GM21528 (cell line): ENCODE data around the gene CAMKMT.
A peak's percentile ranks its signal among the peaks of the same experiment; 100 is the strongest.

Experiments
- ATAC-seq: cut with Tn5 transposase; IDR thresholded peaks from one replicate; pipeline ENCODE4 v1.9.1; 2021; ENCODE audit warnings: mild to moderate bottlenecking, moderate library complexity; ENCODE audit not compliant: unreplicated experiment, low FRiP score

Gene CAMKMT

DNA sequence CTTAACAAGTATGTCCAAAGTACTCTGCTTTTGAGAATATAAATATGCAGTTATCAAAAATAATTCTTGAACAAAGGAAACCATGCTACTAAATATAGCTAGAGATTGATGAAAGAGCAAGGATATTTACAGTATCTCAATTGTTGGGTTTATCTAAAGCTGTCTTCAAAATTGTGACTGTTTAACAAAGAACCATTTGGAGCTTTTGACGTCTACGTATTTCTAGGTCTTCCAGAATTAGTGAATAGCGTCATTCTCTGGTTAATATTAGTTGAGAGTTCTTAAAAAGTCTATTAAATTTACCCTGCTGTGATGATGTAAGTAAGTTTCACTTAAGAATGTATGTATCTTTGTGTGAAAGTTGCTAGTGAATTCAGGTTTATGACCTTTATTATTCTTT is 356.7 kb downstream of the CAMKMT start:
- ATAC-seq: no peak

DNA sequence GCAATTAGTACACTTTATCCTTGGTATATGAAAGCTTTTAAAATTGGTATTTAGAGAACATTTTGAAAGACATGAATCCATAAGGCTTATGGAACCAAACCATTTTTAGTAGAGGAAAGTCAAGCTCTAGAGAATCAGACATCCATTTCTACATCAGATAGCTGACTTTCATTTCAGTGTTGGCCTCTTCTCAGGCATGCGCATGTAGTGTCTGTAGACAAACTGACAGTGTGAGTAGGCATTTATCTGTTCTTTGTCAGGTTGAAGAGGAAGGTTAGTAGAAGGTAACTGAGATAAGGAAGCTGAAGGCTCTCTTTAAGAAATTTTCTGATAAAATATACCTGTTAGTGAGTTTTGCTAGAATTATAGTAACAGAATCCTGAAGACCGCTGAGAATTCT is 357.8 kb downstream of the CAMKMT start:
- ATAC-seq: no peak

DNA sequence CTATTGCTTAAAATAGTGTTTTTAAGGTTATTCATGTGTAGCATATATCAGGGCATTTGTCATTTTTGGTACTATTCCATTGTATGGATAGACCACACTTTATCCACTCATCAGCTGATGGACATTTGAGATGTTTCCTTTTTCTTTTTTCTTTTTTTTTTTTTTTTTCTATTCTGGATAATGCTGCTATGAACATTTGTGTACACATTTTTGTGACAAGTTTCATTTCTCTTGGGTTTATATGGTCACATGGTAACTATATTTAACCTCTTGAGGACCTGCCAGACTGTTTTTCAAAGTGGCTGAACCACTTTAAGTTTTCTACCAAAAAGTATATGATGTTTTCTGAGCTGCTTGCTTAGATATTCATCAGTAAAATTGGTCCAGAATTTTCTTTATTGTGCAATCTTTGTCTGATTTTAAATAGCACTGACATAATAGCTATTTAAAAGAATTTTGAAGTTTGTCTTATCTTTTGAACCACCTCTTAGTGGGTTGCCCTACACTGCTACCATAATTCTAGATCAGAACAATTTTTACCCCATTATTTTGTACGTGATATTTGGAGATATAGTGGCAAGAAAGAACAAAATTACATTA is 360.4 kb downstream of the CAMKMT start:
- no peak for ATAC-seq

DNA sequence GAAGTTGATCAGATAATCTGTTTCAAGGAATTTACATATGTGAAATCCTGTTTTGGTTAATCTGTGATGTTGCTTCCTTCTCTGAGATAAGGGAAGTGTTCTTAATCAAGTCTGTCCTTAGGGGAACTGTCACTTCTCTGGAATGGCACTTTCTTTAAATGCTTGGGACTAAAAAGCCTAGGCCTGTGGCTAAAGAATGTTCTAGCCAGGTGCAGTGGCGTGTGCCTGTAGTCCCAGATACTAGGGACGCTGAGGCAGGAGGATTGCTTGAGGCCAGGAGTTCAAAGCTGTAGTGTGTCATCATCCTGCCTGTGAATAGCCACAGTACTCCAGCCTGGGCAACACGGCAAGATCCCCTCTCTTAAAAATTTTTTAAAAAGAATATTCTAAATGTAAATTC is 362.2 kb downstream of the CAMKMT start:
- ATAC-seq: no peak

DNA sequence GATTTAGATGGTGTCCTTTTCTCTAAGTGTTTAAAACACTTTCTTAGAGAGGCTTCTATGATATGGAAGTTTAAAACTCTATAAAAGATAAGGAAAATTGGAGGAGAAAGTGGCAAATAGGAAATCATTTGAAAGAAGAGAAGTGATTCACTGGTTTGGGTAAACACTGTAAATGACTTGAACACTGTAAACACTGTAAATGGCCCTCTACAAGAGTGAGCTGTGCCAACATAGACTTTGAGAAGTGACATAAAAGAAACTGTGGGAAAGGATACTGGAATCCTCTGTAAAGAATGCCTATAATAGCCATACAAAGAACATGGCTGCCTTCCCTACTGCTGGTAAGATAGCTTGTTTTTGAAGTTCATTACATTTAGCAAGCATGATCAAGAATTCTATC is 368.8 kb downstream of the CAMKMT start:
- no peak for ATAC-seq

GRCh38 chr2:44731505-44731904 is 369.8 kb downstream of the CAMKMT start:
- peak; percentile 89 for ATAC-seq

GRCh38 chr2:44736270-44736942 is 374.7 kb downstream of the CAMKMT start:
- ATAC-seq: no peak

- ATAC-seq: no peak
Observed at GRCh38 chr2:44740678-44741077, 378.9 kb downstream of the CAMKMT start.

DNA sequence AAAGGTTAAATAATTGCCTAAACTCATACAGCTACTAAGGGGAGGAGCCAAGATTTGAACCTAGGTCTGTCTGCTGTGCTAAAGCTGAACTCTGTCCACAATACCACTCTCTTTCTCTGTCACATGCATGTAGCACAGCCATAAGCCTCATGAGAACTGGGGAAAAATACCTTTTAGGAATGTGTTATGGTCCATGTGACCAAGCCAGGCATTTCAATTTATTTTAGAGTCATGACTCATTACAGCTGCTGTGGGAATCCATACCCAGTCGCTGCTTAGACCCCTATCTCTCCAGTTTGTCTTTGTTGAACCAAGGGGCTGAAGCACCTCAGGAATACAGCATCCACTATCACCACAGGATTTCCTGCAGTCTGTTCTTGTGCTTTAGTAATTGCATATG is 379.8 kb downstream of the CAMKMT start:
- ATAC-seq: no peak

DNA sequence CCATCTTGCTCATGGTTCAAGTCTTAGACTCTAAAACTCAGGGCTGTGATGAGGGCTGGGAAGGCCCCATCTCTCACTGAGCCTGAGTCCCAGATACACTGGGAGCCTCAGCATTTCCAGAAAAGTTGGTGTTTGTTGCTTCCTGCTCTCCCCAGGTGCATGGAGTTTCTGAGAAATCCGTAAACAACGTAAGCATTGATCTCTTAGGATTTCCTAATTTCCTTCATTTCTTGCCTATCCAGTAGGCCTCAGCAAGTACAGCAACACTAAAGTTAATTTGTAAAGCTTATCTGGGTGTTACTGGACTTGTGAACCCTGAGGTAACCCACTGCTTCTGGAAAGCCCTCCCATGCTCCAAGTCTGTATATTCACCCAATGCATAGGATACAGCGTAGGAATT is 380.3 kb downstream of the CAMKMT start:
- ATAC-seq: no peak

DNA sequence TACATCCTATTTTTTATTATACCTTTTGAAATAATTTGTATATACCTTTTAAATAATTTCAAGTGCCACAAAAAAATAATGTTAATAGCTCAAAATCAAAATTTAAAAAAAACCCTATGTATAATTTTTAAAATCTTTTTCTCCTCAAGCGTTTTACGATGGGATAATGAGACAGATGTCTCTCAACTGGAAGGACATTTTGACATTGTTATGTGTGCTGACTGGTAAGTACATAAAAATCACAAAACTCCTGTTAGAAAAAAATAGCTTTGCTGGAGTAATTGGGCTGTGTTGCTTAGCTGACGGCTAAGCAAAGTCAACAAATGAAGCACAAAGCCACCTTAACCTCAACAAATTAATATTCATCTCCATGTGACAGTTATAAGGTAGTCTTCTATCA is 381.7 kb downstream of the CAMKMT start:
- no peak for ATAC-seq

- ATAC-seq: no peak
Observed at GRCh38 chr2:44744961-44745892, 383.5 kb downstream of the CAMKMT start.

DNA sequence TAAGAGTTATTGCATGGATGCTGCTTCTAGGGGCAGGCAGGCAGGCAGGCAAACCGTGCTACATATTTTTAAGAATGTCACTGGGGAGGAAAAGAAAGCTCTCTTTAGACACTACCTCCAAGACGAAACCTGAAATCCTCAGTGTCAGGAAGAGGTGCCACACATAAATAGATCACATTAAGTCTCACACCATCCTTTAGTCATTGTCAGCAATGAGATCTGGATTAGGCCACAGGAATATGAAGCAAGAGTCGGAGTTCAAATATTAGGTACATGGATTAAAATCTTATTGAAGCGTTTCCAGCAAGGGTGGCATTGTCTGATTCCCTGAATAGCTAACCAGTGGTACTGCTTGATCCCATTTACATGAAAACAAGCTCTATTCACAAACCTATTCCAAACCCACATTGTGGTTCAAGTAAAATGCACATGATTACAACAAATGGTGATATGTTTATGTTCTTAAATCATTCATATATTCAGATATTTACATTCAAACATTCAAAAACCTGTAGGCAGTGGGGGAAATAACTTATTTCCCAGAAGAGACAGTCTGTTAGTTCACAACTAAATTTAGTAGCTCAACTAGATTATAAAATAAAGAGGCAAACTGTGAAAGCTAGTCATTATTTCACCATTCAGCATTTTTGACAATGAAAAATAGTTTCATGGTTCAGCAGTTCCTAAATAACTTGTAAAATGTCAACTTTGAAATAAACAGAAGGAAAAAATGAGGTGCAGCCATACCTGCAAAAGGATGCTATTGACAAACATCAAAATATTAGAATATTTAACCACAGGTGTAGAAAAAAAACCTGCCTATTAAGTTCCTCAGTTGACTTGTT is 384.4 kb downstream of the CAMKMT start:
- no peak for ATAC-seq

GRCh38 chr2:44746856-44747615 is 385.3 kb downstream of the CAMKMT start:
- no peak for ATAC-seq

DNA sequence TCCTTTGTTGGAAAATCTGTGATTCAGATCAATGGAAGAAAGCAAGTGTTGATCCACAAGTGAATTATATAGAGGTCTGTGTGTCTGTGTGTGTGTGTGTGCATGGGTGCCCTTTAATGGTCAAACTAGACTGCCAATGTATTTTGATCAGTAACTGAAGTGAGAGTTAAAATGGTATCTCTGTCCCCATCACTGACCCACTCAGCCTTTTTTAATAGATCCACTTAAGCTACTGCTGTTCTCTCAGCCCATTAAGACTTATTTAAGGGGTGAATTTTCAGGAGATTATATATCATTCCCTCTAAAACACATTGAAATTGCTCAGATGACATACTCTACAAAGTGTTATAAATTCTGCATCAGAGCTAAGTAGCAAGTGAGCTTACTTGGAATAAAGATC is 386.0 kb downstream of the CAMKMT start:
- ATAC-seq: no peak

- ATAC-seq: no peak
Observed at GRCh38 chr2:44751754-44752479, 390.2 kb downstream of the CAMKMT start.

GRCh38 chr2:44752761-44753160 is 391.0 kb downstream of the CAMKMT start:
- no peak for ATAC-seq

- no peak for ATAC-seq
Observed at GRCh38 chr2:44753552-44754285, 392.0 kb downstream of the CAMKMT start.

- no peak for ATAC-seq
Observed at GRCh38 chr2:44758591-44758990, 396.8 kb downstream of the CAMKMT start.
